ENCODE data around the gene CLSTN2.
"Not testable (repeated sequence)": the region's sequence is repeated elsewhere in the genome, so short reads cannot be mapped to it uniquely, and the experiment has no call there.

CLSTN2 gene

GRCh38 chr3:140403608-140404007 lies 468.6 kb downstream of the CLSTN2 start:
- no peak overlapping the region for H3K4me3 ChIP-seq (replicated peaks; ENCODE audit: low read depth, low read length)
- DNase-seq (ENCODE audit: extremely low read depth, low read depth): no peak
- no peak for TF ChIP-seq CTCF (IDR thresholded peaks at IDR 0.05; ENCODE audit: low read depth, low read length, missing control alignments)

- no peak overlapping the region for H3K4me3 ChIP-seq (replicated peaks; ENCODE audit: low read depth, low read length)
- DNase-seq (ENCODE audit: extremely low read depth, low read depth): no peak
- no peak for TF ChIP-seq CTCF (IDR thresholded peaks at IDR 0.05; ENCODE audit: low read depth, low read length, missing control alignments)
These were observed 471.7 kb downstream of the CLSTN2 start for GRCh38 chr3:140406655-140407054.

- DNase-seq (ENCODE audit: extremely low read depth, low read depth): no peak
- TF ChIP-seq CTCF (IDR thresholded peaks at IDR 0.05; ENCODE audit: low read depth, low read length, missing control alignments): no peak
- H3K4me3 ChIP-seq (replicated peaks; ENCODE audit: low read depth, low read length): no peak overlapping the region
These were observed 473.3 kb downstream of the CLSTN2 start for GRCh38 chr3:140408252-140408651.

- no peak for DNase-seq (ENCODE audit: extremely low read depth, low read depth)
- H3K4me3 ChIP-seq (replicated peaks; ENCODE audit: low read depth, low read length): no peak overlapping the region
- no peak for TF ChIP-seq CTCF (IDR thresholded peaks at IDR 0.05; ENCODE audit: low read depth, low read length, missing control alignments)
These were observed 481.7 kb downstream of the CLSTN2 start for GRCh38 chr3:140416666-140417065.

- DNase-seq (ENCODE audit: extremely low read depth, low read depth): peak; percentile 21
These were observed 485.8 kb downstream of the CLSTN2 start for GRCh38 chr3:140420621-140421357.

GRCh38 chr3:140421884-140422283 lies 486.9 kb downstream of the CLSTN2 start:
- H3K4me3 ChIP-seq (replicated peaks; ENCODE audit: low read depth, low read length): no peak overlapping the region
- DNase-seq (ENCODE audit: extremely low read depth, low read depth): no peak
- TF ChIP-seq CTCF (IDR thresholded peaks at IDR 0.05; ENCODE audit: low read depth, low read length, missing control alignments): no peak

More at GRCh38 chr3:140420621-140421357, 485.8 kb downstream of the CLSTN2 start:
- no peak overlapping the region for H3K4me3 ChIP-seq (replicated peaks; ENCODE audit: low read depth, low read length)
- TF ChIP-seq CTCF (IDR thresholded peaks at IDR 0.05; ENCODE audit: low read depth, low read length, missing control alignments): no peak

GRCh38 chr3:140423146-140423545 lies 488.2 kb downstream of the CLSTN2 start:
- no peak for DNase-seq (ENCODE audit: extremely low read depth, low read depth)
- TF ChIP-seq CTCF (IDR thresholded peaks at IDR 0.05; ENCODE audit: low read depth, low read length, missing control alignments): no peak
- no peak overlapping the region for H3K4me3 ChIP-seq (replicated peaks; ENCODE audit: low read depth, low read length)

- H3K4me3 ChIP-seq (replicated peaks; ENCODE audit: low read depth, low read length); DNase-seq (ENCODE audit: extremely low read depth, low read depth): not testable (repeated sequence)
These were observed 488.6 kb downstream of the CLSTN2 start for GRCh38 chr3:140423574-140423973.

Data from HFF-Myc (cell line).